ENCODE measurements around the gene BPIFB3. TPM values are rescaled to one million over a fixed set of nuclear protein-coding genes. Genes with fewer than 3 reads are reported as not detected.

BPIFB3 gene
- total RNA-seq, 1 donor from 2014 or later, result not detected

- Mint-ChIP-seq H3K27ac (ENCODE audit: unreplicated experiment) (no peak overlapping the region), H3K4me1 (ENCODE audit: unreplicated experiment) (no peaks in the 10 kb centered on the region), H3K9me3 (ENCODE audit: unreplicated experiment) (no peaks in the 10 kb centered on the region), H3K36me3 (ENCODE audit: low read depth, unreplicated experiment) (no peaks in the 10 kb centered on the region), H3K4me3 (ENCODE audit: unreplicated experiment) (no peak overlapping the region), H3K27me3 (ENCODE audit: unreplicated experiment) (peaks cover 5% of the 10 kb centered on the region)
- TF ChIP-seq, protein P1, sequence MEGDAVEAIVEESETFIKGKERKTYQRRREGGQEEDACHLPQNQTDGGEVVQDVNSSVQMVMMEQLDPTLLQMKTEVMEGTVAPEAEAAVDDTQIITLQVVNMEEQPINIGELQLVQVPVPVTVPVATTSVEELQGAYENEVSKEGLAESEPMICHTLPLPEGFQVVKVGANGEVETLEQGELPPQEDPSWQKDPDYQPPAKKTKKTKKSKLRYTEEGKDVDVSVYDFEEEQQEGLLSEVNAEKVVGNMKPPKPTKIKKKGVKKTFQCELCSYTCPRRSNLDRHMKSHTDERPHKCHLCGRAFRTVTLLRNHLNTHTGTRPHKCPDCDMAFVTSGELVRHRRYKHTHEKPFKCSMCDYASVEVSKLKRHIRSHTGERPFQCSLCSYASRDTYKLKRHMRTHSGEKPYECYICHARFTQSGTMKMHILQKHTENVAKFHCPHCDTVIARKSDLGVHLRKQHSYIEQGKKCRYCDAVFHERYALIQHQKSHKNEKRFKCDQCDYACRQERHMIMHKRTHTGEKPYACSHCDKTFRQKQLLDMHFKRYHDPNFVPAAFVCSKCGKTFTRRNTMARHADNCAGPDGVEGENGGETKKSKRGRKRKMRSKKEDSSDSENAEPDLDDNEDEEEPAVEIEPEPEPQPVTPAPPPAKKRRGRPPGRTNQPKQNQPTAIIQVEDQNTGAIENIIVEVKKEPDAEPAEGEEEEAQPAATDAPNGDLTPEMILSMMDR (IDR thresholded peaks at IDR 0.05; ENCODE audit: unreplicated experiment), result no peak
- DNase-seq (ENCODE audit: low spot score), result no peak
Measured at GRCh38 chr20:33021879-33022278, 31.8 kb upstream of the BPIFB3 start.

DNA sequence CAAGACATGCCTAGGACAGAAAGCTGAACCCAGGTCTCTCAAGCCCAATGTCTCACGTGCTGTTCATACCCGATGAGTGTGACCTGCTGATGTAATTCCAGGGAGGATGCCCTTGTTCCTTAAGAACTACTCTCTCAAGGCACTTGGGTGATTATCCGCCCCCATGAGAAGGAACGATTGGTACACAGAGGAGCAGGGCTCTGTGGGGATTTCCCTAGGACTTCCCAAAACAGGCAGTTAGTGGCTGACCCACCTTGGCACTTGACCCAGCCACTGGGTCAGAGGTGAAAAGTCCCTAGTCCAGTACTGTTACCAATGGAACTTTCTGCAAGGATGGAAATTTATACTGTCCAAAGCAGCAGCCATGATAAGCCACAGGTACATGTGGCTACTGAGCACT, 31.4 kb upstream of the BPIFB3 start:
- H3K27ac Mint-ChIP-seq (ENCODE audit: unreplicated experiment), result no peak overlapping the region
- no peak overlapping the region for H3K4me3 Mint-ChIP-seq (ENCODE audit: unreplicated experiment)
- H3K27me3 Mint-ChIP-seq (ENCODE audit: unreplicated experiment), result peaks cover 5% of the 10 kb centered on the region
- no peaks in the 10 kb centered on the region for H3K4me1 Mint-ChIP-seq (ENCODE audit: unreplicated experiment)
- no peak for DNase-seq (ENCODE audit: low spot score)
- H3K9me3 Mint-ChIP-seq (ENCODE audit: unreplicated experiment), result no peaks in the 10 kb centered on the region
- TF ChIP-seq, protein P1 (IDR thresholded peaks at IDR 0.05; ENCODE audit: unreplicated experiment), result no peak
- no peaks in the 10 kb centered on the region for H3K36me3 Mint-ChIP-seq (ENCODE audit: low read depth, unreplicated experiment)

- DNase-seq (ENCODE audit: low spot score), result no peak
- H3K4me1 Mint-ChIP-seq (ENCODE audit: unreplicated experiment), result no peaks in the 10 kb centered on the region
- H3K36me3 Mint-ChIP-seq (ENCODE audit: low read depth, unreplicated experiment), result no peaks in the 10 kb centered on the region
- TF ChIP-seq, protein P1 (IDR thresholded peaks at IDR 0.05; ENCODE audit: unreplicated experiment), result no peak
- no peak overlapping the region for H3K27ac Mint-ChIP-seq (ENCODE audit: unreplicated experiment)
- H3K27me3 Mint-ChIP-seq (ENCODE audit: unreplicated experiment), result peaks cover 5% of the 10 kb centered on the region
- no peak overlapping the region for H3K4me3 Mint-ChIP-seq (ENCODE audit: unreplicated experiment)
- H3K9me3 Mint-ChIP-seq (ENCODE audit: unreplicated experiment), result no peaks in the 10 kb centered on the region
Measured at GRCh38 chr20:33022694-33023438, 30.8 kb upstream of the BPIFB3 start.

- DNase-seq (ENCODE audit: low spot score), result no peak
- no peaks in the 10 kb centered on the region for H3K4me1 Mint-ChIP-seq (ENCODE audit: unreplicated experiment)
- no peak overlapping the region for H3K4me3 Mint-ChIP-seq (ENCODE audit: unreplicated experiment)
- no peaks in the 10 kb centered on the region for H3K9me3 Mint-ChIP-seq (ENCODE audit: unreplicated experiment)
- no peaks in the 10 kb centered on the region for H3K36me3 Mint-ChIP-seq (ENCODE audit: low read depth, unreplicated experiment)
- TF ChIP-seq, protein P1 (IDR thresholded peaks at IDR 0.05; ENCODE audit: unreplicated experiment), result no peak
- peaks cover 3% of the 10 kb centered on the region for H3K27me3 Mint-ChIP-seq (ENCODE audit: unreplicated experiment)
- no peak overlapping the region for H3K27ac Mint-ChIP-seq (ENCODE audit: unreplicated experiment)
Measured at GRCh38 chr20:33023439-33024242, 30.1 kb upstream of the BPIFB3 start.

- H3K36me3 Mint-ChIP-seq (ENCODE audit: low read depth, unreplicated experiment), result no peaks in the 10 kb centered on the region
- H3K4me3 Mint-ChIP-seq (ENCODE audit: unreplicated experiment), result no peak overlapping the region
- H3K4me1 Mint-ChIP-seq (ENCODE audit: unreplicated experiment), result no peaks in the 10 kb centered on the region
- peaks cover under 1% of the 10 kb centered on the region for H3K27me3 Mint-ChIP-seq (ENCODE audit: unreplicated experiment)
- TF ChIP-seq, protein P1 (IDR thresholded peaks at IDR 0.05; ENCODE audit: unreplicated experiment), result no peak
- H3K27ac Mint-ChIP-seq (ENCODE audit: unreplicated experiment), result no peak overlapping the region
- H3K9me3 Mint-ChIP-seq (ENCODE audit: unreplicated experiment), result no peaks in the 10 kb centered on the region
- DNase-seq (ENCODE audit: low spot score), result no peak
Measured at GRCh38 chr20:33024243-33024560, 29.5 kb upstream of the BPIFB3 start.

All from endothelial cell (in vitro differentiated cells).